ENCODE measurements around the gene PATE2. TPM values are rescaled to one million over a fixed set of nuclear protein-coding genes. Genes with fewer than 3 reads are reported as not detected.

Gene PATE2
- total and polyA plus RNA-seq, 2 of the 4 experiments (the other 2 are of a cell fraction), result not detected

DNA sequence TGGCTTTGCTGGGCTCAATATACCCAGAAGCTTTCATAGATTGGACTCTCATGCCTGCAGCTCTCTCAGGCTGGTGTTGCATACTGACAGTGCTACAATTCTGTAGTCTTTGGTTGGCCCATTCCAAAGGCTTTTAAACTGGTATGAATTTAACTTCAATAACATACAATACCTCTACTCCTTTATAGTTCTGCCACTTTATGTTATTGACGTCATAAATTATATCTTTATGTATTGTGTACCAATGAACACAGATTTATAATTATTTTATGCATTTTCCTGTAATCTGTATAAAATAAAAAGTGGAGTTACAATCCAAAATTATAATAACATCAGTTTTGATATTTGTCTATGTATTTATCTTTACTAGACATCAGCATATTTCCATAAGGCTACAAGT is 16.2 kb downstream of the PATE2 start:
- Histone ChIP-seq H3K56ac (ENCODE audit: extremely low read depth, insufficient read depth, low read length) (no peak overlapping the region), H2AK9ac (replicated peaks; ENCODE audit: low read depth, low read length, poor library complexity) (no peak overlapping the region), H3K14ac (replicated peaks; ENCODE audit: low read depth, low read length) (no peak overlapping the region), H3K36me3 (ENCODE audit: control insufficient read depth, insufficient read depth, low read length) (no peaks in the 10 kb centered on the region), H3K9me1 (ENCODE audit: insufficient read depth, low read length) (no peaks in the 10 kb centered on the region), H3K4me1 (ENCODE audit: control insufficient read depth, insufficient read depth, low read length) (no peaks in the 10 kb centered on the region), H3K9ac (ENCODE audit: low read depth, low read length) (no peak overlapping the region), H3K4ac (ENCODE audit: low read depth, low read length) (no peak overlapping the region), H2BK120ac (ENCODE audit: low read depth, low read length) (no peak overlapping the region), H2AFZ (replicated peaks; ENCODE audit: low read length, poor library complexity) (no peak overlapping the region), H4K20me1 (ENCODE audit: insufficient read depth, low read length) (no peaks in the 10 kb centered on the region), H2BK15ac (ENCODE audit: low read depth, low read length) (no peak overlapping the region), H2AK5ac (ENCODE audit: low read depth, low read length) (no peak overlapping the region), H2BK5ac (ENCODE audit: low read depth, low read length, poor library complexity, severe bottlenecking) (no peak overlapping the region), H4K5ac (ENCODE audit: low read depth, low read length) (no peak overlapping the region), H3K18ac (ENCODE audit: low read depth, low read length) (no peak overlapping the region), H3K9me3 (ENCODE audit: control insufficient read depth, insufficient read depth, low read length) (no peaks in the 10 kb centered on the region), H3K79me1 (ENCODE audit: low read depth in 1 of 2, low read length in 2 of 2) (no peaks in the 10 kb centered on the region), H3K23ac (ENCODE audit: low read depth, low read length) (no peak overlapping the region), H3K27ac (ENCODE audit: insufficient read depth, low read length) (no peak overlapping the region), H4K91ac (ENCODE audit: insufficient read depth, low read depth, low read length) (no peak overlapping the region), H3K4me2 (ENCODE audit: low read depth, low read length) (no peak overlapping the region), H2BK20ac (ENCODE audit: low read depth, low read length) (no peak overlapping the region), H3K27me3 (ENCODE audit: control insufficient read depth, insufficient read depth, low read length) (0 out of 2 replicates have a peak, but pooled peaks cover 2% of the 10 kb centered on the region), H4K8ac (ENCODE audit: low read depth in 2 of 2, low read length in 2 of 2) (no peak overlapping the region), H3K4me3 (ENCODE audit: insufficient read depth, low read depth, low read length) (no peak overlapping the region)
- ChIA-PET POLR2A (ENCODE audit: unreplicated experiment) (no interaction called here), CTCF (no interaction called here)
- dilution Hi-C loops (cut with HindIII; ENCODE audit: low sequenced_read_pairs, unreplicated experiment) (no loop called here), in situ Hi-C loops (cut with MboI; ENCODE audit: low sequenced_read_pairs) (no loop called here), intact Hi-C loops (cut with micrococcal nuclease) (no loop called here)
- no CpG with 5 or more reads among the region's 1 CpG for WGBS, 2 experiments (ENCODE audit: extremely low coverage in 2 of 2, insufficient read length in 1 of 2)
- no peak for ATAC-seq (ENCODE audit: low read depth)
- BruUV-seq (replicated peaks), result no TSS peak
- no peak for DNase-seq
- no peak for TF ChIP-seq POLR2A (IDR thresholded peaks at IDR 0.05; ENCODE audit: low read depth, low read length)
- TF ChIP-seq MAZ (IDR thresholded peaks at IDR 0.05; ENCODE audit: borderline replicate concordance, low read depth, low read length), result no peak
- no peak for TF ChIP-seq RFX5 (IDR thresholded peaks at IDR 0.05; ENCODE audit: low read depth, low read length)
- TF ChIP-seq NFE2L2 (IDR thresholded peaks at IDR 0.05; ENCODE audit: low read depth, low read length), result no peak
- TF ChIP-seq FOS (IDR thresholded peaks at IDR 0.05; ENCODE audit: low read depth, low read length), result no peak
- TF ChIP-seq CEBPB (IDR thresholded peaks at IDR 0.05; ENCODE audit: low read depth, low read length), result no peak
- TF ChIP-seq, protein P1, sequence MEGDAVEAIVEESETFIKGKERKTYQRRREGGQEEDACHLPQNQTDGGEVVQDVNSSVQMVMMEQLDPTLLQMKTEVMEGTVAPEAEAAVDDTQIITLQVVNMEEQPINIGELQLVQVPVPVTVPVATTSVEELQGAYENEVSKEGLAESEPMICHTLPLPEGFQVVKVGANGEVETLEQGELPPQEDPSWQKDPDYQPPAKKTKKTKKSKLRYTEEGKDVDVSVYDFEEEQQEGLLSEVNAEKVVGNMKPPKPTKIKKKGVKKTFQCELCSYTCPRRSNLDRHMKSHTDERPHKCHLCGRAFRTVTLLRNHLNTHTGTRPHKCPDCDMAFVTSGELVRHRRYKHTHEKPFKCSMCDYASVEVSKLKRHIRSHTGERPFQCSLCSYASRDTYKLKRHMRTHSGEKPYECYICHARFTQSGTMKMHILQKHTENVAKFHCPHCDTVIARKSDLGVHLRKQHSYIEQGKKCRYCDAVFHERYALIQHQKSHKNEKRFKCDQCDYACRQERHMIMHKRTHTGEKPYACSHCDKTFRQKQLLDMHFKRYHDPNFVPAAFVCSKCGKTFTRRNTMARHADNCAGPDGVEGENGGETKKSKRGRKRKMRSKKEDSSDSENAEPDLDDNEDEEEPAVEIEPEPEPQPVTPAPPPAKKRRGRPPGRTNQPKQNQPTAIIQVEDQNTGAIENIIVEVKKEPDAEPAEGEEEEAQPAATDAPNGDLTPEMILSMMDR (conservative IDR thresholded peaks at IDR 0.05; ENCODE audit: low read depth, low read length), result no peak
- no peak for TF ChIP-seq SMC3 (IDR thresholded peaks at IDR 0.05; ENCODE audit: low read depth, low read length)
- TF ChIP-seq RAD21 (IDR thresholded peaks at IDR 0.05; ENCODE audit: low read length), result no peak
